Femur (tissue), 1 donor: ENCODE results near the gene ATP11B.

Source experiments
- DNase-seq: peaks from one replicate; pipeline ENCODE4 v3.0.0-alpha.2; 2017

Gene ATP11B

DNA sequence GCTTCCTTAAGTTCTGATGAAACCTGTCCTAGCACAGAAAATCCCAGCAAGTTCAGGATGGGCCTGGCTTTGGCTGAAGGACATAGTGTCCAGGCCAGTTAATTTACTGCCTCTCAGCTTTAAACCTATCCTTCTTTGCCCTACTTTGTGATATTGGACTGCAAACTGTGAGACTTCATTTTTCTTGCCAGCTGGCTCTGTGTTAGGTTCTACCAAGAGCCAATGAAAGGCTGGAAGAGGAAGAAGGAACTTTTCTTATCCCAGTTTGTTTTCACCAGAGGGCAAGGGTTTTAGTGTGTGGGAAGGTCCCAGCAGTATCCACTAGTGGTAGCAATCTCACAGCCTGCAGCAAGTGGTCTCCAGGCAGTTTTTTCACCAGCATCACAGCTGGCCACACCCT lies 168.9 kb downstream of the ATP11B start:
- DNase-seq = no peak

GRCh38 chr3:182964179-182964578 lies 170.9 kb downstream of the ATP11B start:
- DNase-seq = no peak

DNA sequence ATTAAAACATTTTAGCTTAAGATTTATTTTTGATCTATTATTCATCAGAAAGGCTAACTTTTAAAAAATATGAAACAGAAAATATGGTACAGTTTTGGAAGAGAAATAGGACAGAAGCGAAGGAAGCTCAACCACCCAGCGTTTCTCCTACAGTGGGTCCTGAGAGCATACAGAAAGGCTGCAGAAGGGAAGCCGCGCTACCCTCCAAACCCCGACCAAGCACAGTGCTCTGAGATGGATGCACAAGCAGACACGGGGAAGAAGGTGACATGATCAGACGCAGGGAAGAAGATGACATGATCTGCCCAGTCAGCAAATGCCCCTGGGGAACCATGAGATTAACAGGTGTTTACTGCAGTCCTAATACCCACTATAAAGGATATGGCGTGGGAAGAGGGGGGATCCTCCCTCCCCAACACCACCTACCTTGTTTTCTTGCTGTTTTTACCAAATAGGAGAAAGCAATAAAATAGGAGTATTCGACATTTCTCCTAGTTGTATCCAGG lies 172.6 kb downstream of the ATP11B start:
- DNase-seq = no peak

DNA sequence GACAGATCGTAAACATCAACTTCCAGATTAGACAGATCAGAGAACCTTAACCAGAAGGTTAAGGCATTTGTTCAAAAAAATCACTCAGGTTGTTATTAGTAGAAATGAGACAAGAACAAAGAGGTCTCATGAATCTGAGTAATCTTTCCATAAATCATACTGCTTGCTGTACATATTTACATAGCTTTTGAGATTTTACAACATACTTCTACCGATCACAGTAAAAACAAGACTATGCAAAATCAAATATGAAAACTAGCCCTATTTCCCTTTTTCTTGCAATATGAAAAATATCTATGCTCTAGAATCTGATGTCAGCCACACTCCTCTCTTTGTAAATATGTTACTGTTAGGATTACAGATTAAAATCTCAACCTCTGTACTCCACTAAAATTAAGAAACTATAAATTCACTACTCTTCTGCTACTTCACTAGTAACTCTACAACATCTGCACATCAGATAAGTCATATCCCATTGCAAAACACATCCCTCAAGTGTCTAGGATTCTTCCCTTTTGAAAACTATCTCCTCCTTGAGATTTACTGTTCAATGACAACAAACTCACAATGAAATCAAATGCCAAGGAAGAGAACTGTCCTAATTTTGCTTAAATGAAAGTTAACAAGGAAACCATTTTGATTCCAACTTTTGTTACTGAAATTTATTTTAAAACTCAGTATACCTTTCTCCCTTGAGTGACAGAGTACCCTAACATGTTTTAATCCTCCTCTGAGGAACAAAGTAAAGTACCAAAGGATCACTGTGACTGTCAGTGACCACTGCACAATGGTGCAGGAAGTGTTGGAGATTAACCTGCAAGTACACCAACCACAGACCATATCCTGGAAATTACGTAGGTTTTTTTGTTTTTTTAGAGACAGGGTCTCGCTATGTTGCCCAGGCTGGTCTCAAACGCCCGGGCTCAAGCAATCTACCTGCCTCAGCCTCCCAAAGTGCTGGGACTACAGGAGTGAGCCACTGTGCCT lies 174.2 kb downstream of the ATP11B start:
- no peak for DNase-seq

DNA sequence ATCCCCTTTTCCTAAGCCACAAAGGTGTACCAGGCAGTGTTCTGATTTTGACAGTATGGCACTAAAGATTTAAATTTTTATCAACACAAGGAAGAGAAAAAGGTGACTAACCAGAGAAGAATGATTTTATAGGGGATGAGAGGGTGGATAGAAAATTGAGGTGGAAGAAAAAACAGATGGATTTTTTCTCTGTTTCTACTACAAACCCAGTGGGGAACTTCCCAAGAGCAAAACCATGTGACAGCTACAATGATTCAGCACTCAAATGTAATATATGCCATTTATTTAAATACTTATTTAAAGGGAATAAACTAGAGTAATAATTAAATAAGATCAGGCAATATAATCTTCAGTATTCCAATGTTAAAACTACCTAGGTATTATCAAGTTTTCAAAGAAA lies 176.0 kb downstream of the ATP11B start:
- no peak for DNase-seq

DNA sequence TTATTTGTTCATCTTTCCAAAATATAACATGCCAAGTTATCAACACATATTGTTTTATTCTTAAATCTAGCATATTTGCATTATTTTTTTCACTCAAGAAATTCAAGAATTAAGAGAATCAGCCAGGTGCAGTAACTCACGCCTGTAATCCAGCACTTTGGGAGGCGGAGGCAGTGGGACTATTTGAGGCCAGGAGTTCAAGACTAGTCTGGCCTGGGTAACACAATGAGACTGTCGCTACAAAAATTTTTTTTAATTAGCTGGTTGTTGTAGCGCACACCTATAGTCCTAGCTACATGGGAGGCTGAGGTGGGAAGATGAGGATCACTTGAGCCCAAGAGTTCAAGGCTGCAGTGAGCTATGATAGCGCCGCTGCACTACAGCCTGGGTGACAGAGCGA lies 176.5 kb downstream of the ATP11B start:
- DNase-seq = no peak

DNA sequence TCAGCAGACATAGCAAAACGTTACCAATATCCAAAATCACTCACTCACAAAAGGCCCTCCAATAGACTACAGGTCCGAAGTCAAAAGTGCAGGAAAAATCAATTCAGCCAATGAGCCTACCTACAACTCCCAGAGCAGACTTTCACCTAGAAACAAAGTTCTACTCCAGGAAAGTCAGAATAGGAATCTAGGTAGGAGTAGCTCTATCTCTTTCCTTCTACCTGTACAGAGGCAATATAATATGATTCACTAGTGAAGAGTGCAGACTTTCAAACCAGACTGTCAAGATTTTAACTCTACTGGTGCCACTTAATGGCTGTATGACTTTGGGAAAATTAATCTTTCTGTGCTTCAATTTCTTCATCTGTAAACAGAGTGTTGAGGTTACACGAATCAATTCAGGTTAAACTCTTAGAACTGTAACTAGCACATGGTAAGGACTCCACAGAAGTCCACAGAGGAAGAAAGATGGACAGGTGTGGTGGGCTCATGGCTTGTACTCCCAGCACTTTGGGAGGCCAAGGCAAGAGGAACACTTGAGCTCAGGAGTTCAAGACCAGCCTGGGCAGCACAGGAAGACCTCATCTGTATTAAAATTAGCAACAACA lies 177.6 kb downstream of the ATP11B start:
- no peak for DNase-seq
